Activated CD4-positive, alpha-beta T cell treated with anti-CD3 and anti-CD28 coated beads, Interleukin-2, amount 50 U/mL, for 1 hour (primary cell): ENCODE data around the gene HSPG2.
"Not testable (repeated sequence)": the region's sequence is repeated elsewhere in the genome, so short reads cannot be mapped to it uniquely, and the experiment has no call there.

Experiments
- DNase-seq: peaks from one replicate; pipeline ENCODE4 v3.0.0-alpha.2; 2020

The HSPG2 gene

GRCh38 chr1:21821385-21822019 lies 115.6 kb downstream of the HSPG2 start:
- DNase-seq, result no peak

GRCh38 chr1:21820597-21821232 lies 116.4 kb downstream of the HSPG2 start:
- DNase-seq, result no peak

GRCh38 chr1:21818656-21819055 lies 118.5 kb downstream of the HSPG2 start:
- peak; percentile 14 for DNase-seq

- DNase-seq, result no peak
Observed at GRCh38 chr1:21816602-21817302, 120.4 kb downstream of the HSPG2 start.

GRCh38 chr1:21815724-21816321 lies 121.3 kb downstream of the HSPG2 start:
- no peak for DNase-seq

- no peak for DNase-seq
Observed at GRCh38 chr1:21814981-21815582, 122.0 kb downstream of the HSPG2 start.

- peak; percentile 6 for DNase-seq
Observed at GRCh38 chr1:21814241-21814918, 122.7 kb downstream of the HSPG2 start.

- DNase-seq, result no peak
Observed at GRCh38 chr1:21813542-21813941, 123.6 kb downstream of the HSPG2 start.

- DNase-seq, result no peak
Observed at GRCh38 chr1:21811875-21812305, 125.2 kb downstream of the HSPG2 start, which contains the start of gene LDLRAD2. Gene LDLRAD2 (plus strand): TSS chr1:21812265. CDS start chr1:21812452, 187 bp downstream.

- DNase-seq, result no peak
Observed at GRCh38 chr1:21804536-21804935, 132.6 kb downstream of the HSPG2 start.

- no peak for DNase-seq
Observed at GRCh38 chr1:21801100-21801499, 136.0 kb downstream of the HSPG2 start.

GRCh38 chr1:21799730-21800129 lies 137.4 kb downstream of the HSPG2 start:
- DNase-seq, result no peak

- no peak for DNase-seq
Observed at GRCh38 chr1:21795075-21795474, 142.0 kb downstream of the HSPG2 start.

- no peak for DNase-seq
Observed at GRCh38 chr1:21794656-21795055, 142.5 kb downstream of the HSPG2 start.

GRCh38 chr1:21793104-21793503 lies 144.0 kb downstream of the HSPG2 start:
- DNase-seq, result no peak

- DNase-seq, result no peak
Observed at GRCh38 chr1:21786640-21787039, 150.5 kb downstream of the HSPG2 start.

GRCh38 chr1:21785764-21786163 lies 151.3 kb downstream of the HSPG2 start:
- not testable (repeated sequence) for DNase-seq

GRCh38 chr1:21783679-21784603 lies 153.2 kb downstream of the HSPG2 start:
- no peak for DNase-seq

GRCh38 chr1:21782868-21783678 lies 154.0 kb downstream of the HSPG2 start, which contains the start of gene USP48:
Gene USP48 (minus strand): TSS chr1:21783149. CDS start chr1:21782957, 192 bp downstream.
- DNase-seq, result peak; percentile 96

GRCh38 chr1:21782349-21782867 lies 154.7 kb downstream of the HSPG2 start:
- peak; percentile 34 for DNase-seq
